GM15510 (cell line): ENCODE measurements around the gene DPYD.

Experiments used
- POLR2A ChIP-seq: IDR thresholded peaks from 3 replicates; pipeline ENCODE4 v1.6.1; 2011; ENCODE audit warnings: borderline replicate concordance; ENCODE audit not compliant: insufficient read length; ENCODE audit errors: extremely low read depth

Gene DPYD

GRCh38 chr1:97088391-97088790, 832.4 kb downstream of the DPYD start:
- no peak for TF ChIP-seq POLR2A

- no peak for TF ChIP-seq POLR2A
These were observed 836.3 kb downstream of the DPYD start for GRCh38 chr1:97084546-97084945.

DNA sequence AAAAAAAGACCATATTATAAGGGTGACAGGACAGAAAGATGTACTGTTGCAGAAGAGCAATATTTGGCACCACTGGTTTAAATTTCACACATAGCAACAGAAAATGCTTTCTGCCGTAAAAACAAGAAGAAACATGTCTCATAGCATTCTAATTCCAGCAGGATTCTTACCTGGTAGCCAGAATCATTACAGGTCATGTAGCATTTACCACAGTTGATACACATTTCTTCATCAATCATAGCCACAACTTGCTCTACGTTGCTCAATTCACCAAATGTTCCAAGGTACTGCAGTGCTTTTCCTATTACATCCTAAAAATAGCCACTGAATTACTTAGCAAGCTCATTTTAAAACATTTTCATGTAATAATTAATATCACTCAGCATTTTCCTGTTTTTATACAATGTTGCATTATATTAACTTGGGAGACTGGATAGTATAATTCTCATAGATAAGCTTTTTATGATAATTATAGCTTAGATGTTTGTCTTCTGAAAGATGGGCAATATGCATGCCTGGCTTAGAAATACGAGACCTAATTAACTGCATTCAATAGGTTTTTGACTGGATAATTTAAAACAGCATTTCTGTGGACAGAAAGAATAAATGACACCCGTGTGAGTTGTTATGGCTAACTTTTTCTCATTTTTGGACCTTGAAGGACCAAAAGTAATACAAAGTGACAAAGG, 838.5 kb downstream of the DPYD start:
- no peak for TF ChIP-seq POLR2A

DNA sequence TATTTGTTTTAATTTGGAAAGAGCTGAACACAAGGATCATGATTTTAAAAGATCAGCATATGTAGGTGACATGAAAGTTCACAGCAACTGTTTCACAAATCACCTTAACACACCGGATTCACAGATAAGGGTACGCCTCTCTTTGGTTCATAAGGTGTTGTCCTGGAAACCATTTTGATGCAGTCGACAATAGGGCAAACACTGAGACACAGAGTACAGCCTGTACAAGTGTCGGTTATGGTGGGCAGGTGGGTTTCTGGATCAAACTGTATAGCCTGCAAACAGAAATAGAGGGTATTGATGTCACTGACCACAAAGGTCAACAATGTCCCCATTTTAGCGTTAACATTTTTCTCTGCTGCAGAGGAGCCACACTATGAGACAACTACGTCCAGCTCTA, 842.0 kb downstream of the DPYD start:
- no peak for TF ChIP-seq POLR2A

GRCh38 chr1:97077221-97077620, 843.6 kb downstream of the DPYD start:
- TF ChIP-seq POLR2A, result no peak

DNA sequence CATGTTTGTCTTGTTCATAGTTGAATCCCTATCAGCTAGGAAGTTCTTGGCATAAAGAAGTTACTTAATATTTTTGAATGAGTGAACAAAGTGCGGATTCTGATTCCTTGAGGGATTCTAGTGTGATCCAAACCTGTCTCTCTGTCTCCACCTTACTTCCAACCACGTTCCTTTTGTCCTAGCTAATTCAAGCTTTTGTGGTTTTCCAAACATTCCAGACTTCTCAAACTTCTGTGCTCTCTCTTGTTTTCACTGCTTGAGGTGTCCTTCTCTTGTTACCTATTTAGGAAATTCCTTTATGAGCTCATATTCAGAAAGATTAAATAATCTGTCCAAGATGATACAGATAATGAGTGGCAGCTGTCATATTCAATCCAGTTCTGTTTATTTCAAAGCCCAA, 846.1 kb downstream of the DPYD start:
- no peak for TF ChIP-seq POLR2A

- TF ChIP-seq POLR2A, result no peak
These were observed 846.9 kb downstream of the DPYD start for GRCh38 chr1:97073936-97074335.

GRCh38 chr1:97073169-97073568, 847.7 kb downstream of the DPYD start:
- TF ChIP-seq POLR2A, result no peak

GRCh38 chr1:97071173-97071572, 849.7 kb downstream of the DPYD start:
- no peak for TF ChIP-seq POLR2A

- no peak for TF ChIP-seq POLR2A
These were observed 850.5 kb downstream of the DPYD start for GRCh38 chr1:97070376-97070775.

- TF ChIP-seq POLR2A, result no peak
These were observed 851.5 kb downstream of the DPYD start for GRCh38 chr1:97069312-97069711.

DNA sequence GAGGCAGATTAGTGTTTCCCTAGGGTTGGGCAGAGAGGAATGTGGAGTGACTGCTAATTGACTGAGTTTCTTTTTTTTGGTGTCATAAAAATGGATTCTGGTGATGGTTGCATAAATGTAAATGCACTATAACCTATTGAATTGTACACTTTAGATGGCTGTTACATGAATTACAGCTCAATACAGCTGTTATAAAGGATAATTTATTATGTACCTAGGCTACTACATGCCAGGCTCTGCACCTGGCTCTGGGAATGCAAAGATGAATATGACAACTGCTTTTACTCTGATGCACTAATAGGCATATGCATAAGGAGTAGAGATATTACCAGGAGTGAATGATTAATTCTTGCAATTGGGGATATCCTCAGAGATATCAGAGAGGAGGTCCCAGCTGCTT, 854.0 kb downstream of the DPYD start:
- TF ChIP-seq POLR2A, result no peak

DNA sequence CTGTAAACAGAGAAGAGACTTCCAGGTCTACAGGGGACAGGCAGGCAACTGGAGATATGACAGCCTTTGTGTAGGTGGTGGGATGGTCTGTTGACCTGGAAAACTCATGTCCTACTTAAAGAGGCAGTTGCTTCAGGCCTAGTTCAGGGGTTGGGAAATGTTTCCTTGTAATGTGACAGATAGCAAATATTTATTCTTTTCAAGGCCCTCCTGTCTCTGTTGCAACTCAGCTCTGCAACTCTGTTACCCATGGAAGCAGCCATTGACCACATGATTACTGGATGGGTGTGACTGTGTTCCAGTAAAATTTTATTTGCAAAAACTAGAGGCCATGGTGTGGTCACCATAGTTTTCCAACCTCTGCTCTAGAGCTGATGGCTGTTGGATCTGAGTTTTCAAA, 857.3 kb downstream of the DPYD start:
- TF ChIP-seq POLR2A, result no peak

DNA sequence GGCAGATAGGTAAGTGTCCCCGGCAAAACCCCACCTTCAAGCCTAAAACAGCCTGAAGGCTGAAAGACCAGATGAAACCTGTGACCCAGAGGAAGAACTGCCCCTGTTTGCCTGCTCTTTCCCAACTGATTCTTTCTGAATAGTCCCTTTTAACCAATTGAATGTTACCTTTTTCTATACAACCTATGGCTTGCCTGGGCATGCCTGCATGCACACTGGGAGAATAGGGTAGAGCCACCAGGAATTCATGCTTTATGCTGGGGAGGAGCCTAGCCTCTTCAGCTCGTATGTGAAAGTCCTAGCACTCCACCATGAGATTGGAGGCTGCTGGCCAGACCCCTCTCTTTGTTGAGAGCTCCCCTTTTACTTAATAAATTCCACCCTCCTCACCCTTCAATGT, 859.2 kb downstream of the DPYD start:
- TF ChIP-seq POLR2A, result no peak

- no peak for TF ChIP-seq POLR2A
These were observed 864.4 kb downstream of the DPYD start for GRCh38 chr1:97056386-97056785.

DNA sequence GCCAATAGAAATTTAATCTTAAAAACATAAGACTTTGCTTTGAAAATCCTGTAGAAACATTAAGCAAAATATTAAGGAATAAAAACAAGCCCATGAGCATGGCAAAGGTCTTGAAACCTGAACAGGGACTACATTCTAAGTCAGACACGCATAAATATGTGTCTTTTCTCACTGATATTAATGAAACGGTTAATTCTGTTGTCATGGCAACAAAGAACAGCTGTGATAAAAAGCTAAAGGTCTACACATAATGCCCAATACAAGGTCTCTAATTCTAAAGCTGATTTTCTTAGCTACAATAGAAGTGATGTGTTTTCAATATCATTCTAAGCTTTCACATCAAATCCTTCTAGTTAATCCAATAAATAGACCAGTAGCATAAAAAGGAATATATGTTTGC, 867.6 kb downstream of the DPYD start:
- no peak for TF ChIP-seq POLR2A

DNA sequence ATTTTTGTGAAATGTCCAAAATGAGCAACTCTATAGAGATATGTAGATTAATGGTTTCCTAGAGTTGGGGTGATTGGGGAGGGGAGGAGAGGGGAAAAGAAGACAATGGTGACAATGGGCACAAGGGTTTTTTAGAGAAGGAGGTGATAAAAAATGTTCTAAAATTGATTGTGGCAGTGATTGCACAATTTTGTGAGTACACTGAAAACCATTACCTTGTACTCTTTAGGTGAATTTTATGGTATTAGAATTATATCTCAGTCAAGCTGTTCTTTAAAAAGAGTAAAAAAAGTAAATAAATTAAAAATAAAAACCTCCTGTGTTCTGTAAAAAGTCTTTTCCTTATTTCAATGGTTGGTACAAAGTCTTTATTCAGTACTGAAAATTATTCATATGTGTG, 869.0 kb downstream of the DPYD start:
- no peak for TF ChIP-seq POLR2A

DNA sequence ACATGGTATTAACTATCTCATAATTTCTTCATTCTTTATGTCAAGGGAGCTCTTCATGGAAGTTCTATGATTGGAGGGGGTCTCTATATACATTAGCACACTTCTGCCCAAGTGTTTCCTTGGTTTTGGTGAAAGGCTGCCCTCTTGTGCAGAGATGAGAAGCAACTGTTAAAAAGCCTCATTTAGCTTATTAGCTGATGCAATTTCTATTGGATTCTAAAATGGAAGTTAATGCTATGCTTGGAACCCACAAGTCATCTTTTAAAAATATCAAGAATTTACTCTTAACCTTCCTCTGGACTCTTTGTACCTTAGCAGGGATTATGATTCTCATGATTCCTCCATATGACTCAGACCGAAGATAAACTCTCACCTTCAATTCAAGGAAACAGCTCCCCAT, 870.3 kb downstream of the DPYD start:
- TF ChIP-seq POLR2A, result no peak

GRCh38 chr1:97047421-97047793, 873.4 kb downstream of the DPYD start:
- no peak for TF ChIP-seq POLR2A
